ENCODE results near the gene SPATA17. TPM values are rescaled to one million over a fixed set of nuclear protein-coding genes. Genes with fewer than 3 reads are reported as not detected.

Gene SPATA17
- total RNA-seq, 1 donor from 2014 or later: 0.63 TPM

GRCh38 chr1:217734973-217735372 lies 103.8 kb downstream of the SPATA17 start:
- Histone ChIP-seq H3K36me3 (ENCODE audit: control insufficient read depth, insufficient read depth, low read length) (no peaks in the 10 kb centered on the region), H3K4me3 (ENCODE audit: low read depth, low read length) (no peak overlapping the region), H3K27me3 (ENCODE audit: control insufficient read depth, insufficient read depth, low read length) (no peaks in the 10 kb centered on the region)
- TF ChIP-seq CTCF (IDR thresholded peaks at IDR 0.05; ENCODE audit: insufficient read depth, low read length, poor library complexity, severe bottlenecking): no peak
- DNase-seq (ENCODE audit: low read depth): no peak

GRCh38 chr1:217747156-217747769 lies 116.1 kb downstream of the SPATA17 start:
- TF ChIP-seq CTCF (IDR thresholded peaks at IDR 0.05; ENCODE audit: insufficient read depth, low read length, poor library complexity, severe bottlenecking): peak; percentile 65
- H3K4me3 ChIP-seq (ENCODE audit: low read depth, low read length): no peak overlapping the region
- H3K36me3 ChIP-seq (ENCODE audit: control insufficient read depth, insufficient read depth, low read length): no peaks in the 10 kb centered on the region
- H3K27me3 ChIP-seq (ENCODE audit: control insufficient read depth, insufficient read depth, low read length): no peaks in the 10 kb centered on the region
- DNase-seq (ENCODE audit: low read depth): peak; percentile 4

GRCh38 chr1:217769768-217770167 lies 138.6 kb downstream of the SPATA17 start:
- no peak overlapping the region for H3K4me3 ChIP-seq (ENCODE audit: low read depth, low read length)
- DNase-seq (ENCODE audit: low read depth): no peak
- H3K36me3 ChIP-seq (ENCODE audit: control insufficient read depth, insufficient read depth, low read length): no peaks in the 10 kb centered on the region
- H3K27me3 ChIP-seq (ENCODE audit: control insufficient read depth, insufficient read depth, low read length): no peaks in the 10 kb centered on the region
- TF ChIP-seq CTCF (IDR thresholded peaks at IDR 0.05; ENCODE audit: insufficient read depth, low read length, poor library complexity, severe bottlenecking): no peak

GRCh38 chr1:217770918-217771317 lies 139.8 kb downstream of the SPATA17 start:
- no peak overlapping the region for H3K4me3 ChIP-seq (ENCODE audit: low read depth, low read length)
- no peak for DNase-seq (ENCODE audit: low read depth)
- H3K36me3 ChIP-seq (ENCODE audit: control insufficient read depth, insufficient read depth, low read length): no peaks in the 10 kb centered on the region
- no peaks in the 10 kb centered on the region for H3K27me3 ChIP-seq (ENCODE audit: control insufficient read depth, insufficient read depth, low read length)
- no peak for TF ChIP-seq CTCF (IDR thresholded peaks at IDR 0.05; ENCODE audit: insufficient read depth, low read length, poor library complexity, severe bottlenecking)

- H3K36me3 ChIP-seq (ENCODE audit: control insufficient read depth, insufficient read depth, low read length): no peaks in the 10 kb centered on the region
- no peak for TF ChIP-seq CTCF (IDR thresholded peaks at IDR 0.05; ENCODE audit: insufficient read depth, low read length, poor library complexity, severe bottlenecking)
- no peaks in the 10 kb centered on the region for H3K27me3 ChIP-seq (ENCODE audit: control insufficient read depth, insufficient read depth, low read length)
- H3K4me3 ChIP-seq (ENCODE audit: low read depth, low read length): no peak overlapping the region
- no peak for DNase-seq (ENCODE audit: low read depth)
Measured at GRCh38 chr1:217776693-217777092, 145.5 kb downstream of the SPATA17 start.

- Histone ChIP-seq H3K36me3 (ENCODE audit: control insufficient read depth, insufficient read depth, low read length) (no peaks in the 10 kb centered on the region), H3K4me3 (ENCODE audit: low read depth, low read length) (no peak overlapping the region), H3K27me3 (ENCODE audit: control insufficient read depth, insufficient read depth, low read length) (no peaks in the 10 kb centered on the region)
- TF ChIP-seq CTCF (IDR thresholded peaks at IDR 0.05; ENCODE audit: insufficient read depth, low read length, poor library complexity, severe bottlenecking): no peak
- no peak for DNase-seq (ENCODE audit: low read depth)
Measured at GRCh38 chr1:217781056-217781455, 149.9 kb downstream of the SPATA17 start.

Measured in kidney epithelial cell (primary cell).